WTC11 (cell line): ENCODE measurements around the gene SUV39H2. TPM values are rescaled to one million over a fixed set of nuclear protein-coding genes. Genes with fewer than 3 reads are reported as not detected.
A peak's percentile ranks its signal among the peaks of the same experiment; 100 is the strongest.

ENCODE experiments used
- ATAC-seq: fragments of 200-7000 bp; cut with Tn5 transposase; 2 replicates; pipeline ENCODE4 v1.10.0; 2021; ENCODE audit warnings: mild to moderate bottlenecking, moderate library complexity
- CTCF ChIA-PET: fragments of 300-600 bp; sonication (Branson Sonifier 250); formaldehyde crosslinking; loops from one replicate; lab custom pipeline; 2021; ENCODE audit warnings: antibody characterized with exemption; lab: Charles Lee
- POLR2A ChIA-PET: fragments of 350-600 bp; sonication (Branson Sonifier 250); formaldehyde crosslinking; loops from one replicate; lab custom pipeline; 2021; ENCODE audit warnings: antibody characterized with exemption; lab: Charles Lee
- DNase-seq: peaks from one replicate; pipeline ENCODE4 v3.0.0; 2021; ENCODE audit warnings: low spot score
- H3K27ac Mint-ChIP-seq: 2 replicates; pipeline ENCODE4 v1.8.0; 2021; ENCODE audit warnings: mixed read lengths
- H3K27me3 Mint-ChIP-seq: 2 replicates; pipeline ENCODE4 v1.8.0; 2021; ENCODE audit warnings: low read depth, mild to moderate bottlenecking, moderate library complexity, mixed read lengths
- H3K36me3 Mint-ChIP-seq: 2 replicates; pipeline ENCODE4 v1.8.0; 2021; ENCODE audit warnings: mixed read lengths
- H3K4me1 Mint-ChIP-seq: 2 replicates; pipeline ENCODE4 v1.8.0; 2022; ENCODE audit warnings: mixed read lengths
- H3K4me3 Mint-ChIP-seq: 2 replicates; pipeline ENCODE4 v1.8.0; 2021; ENCODE audit warnings: mild to moderate bottlenecking, moderate library complexity, mixed read lengths
- H3K9me3 Mint-ChIP-seq: 2 replicates; pipeline ENCODE4 v1.8.0; 2021; ENCODE audit warnings: mixed read lengths
- ATF3 ChIP-seq: sonication (generic); formaldehyde crosslinking; conservative IDR thresholded peaks from 2 replicates; pipeline ENCODE4 v1.8.1; 2022; ENCODE audit warnings: mild to moderate bottlenecking, missing genetic modification reagents
- CBFB ChIP-seq: sonication (generic); formaldehyde crosslinking; IDR thresholded peaks from 2 replicates; pipeline ENCODE4 v1.8.1; 2022; ENCODE audit warnings: mild to moderate bottlenecking, low read depth, missing genetic modification reagents
- CDX4 ChIP-seq: fragments of 250-450 bp; sonication (Bioruptor Pico); IDR thresholded peaks from 2 replicates; pipeline ENCODE4 v1.9.0; 2021; ENCODE audit warnings: moderate library complexity, mild to moderate bottlenecking, inconsistent platforms, borderline replicate concordance
- CREB1 ChIP-seq: sonication (generic); formaldehyde crosslinking; IDR thresholded peaks from 2 replicates; pipeline ENCODE4 v1.8.0; 2023; ENCODE audit warnings: mild to moderate bottlenecking, missing genetic modification reagents
- FOXK1 ChIP-seq: sonication (generic); formaldehyde crosslinking; IDR thresholded peaks from 2 replicates; pipeline ENCODE4 v1.8.0; 2022; ENCODE audit warnings: mild to moderate bottlenecking, moderate library complexity, missing genetic modification reagents
- GABPB1 ChIP-seq: sonication (generic); formaldehyde crosslinking; IDR thresholded peaks from 2 replicates; pipeline ENCODE4 v1.8.1; 2023; ENCODE audit warnings: mild to moderate bottlenecking, missing genetic modification reagents
- GTF2I ChIP-seq: fragments of 250-450 bp; sonication (Bioruptor Pico); conservative IDR thresholded peaks from 2 replicates; pipeline ENCODE4 v1.4.0; 2021; ENCODE audit warnings: mild to moderate bottlenecking
- JUN ChIP-seq: sonication (generic); formaldehyde crosslinking; IDR thresholded peaks from 2 replicates; pipeline ENCODE4 v1.8.0; 2023; ENCODE audit warnings: mild to moderate bottlenecking, missing genetic modification reagents
- MAX ChIP-seq: sonication (generic); formaldehyde crosslinking; IDR thresholded peaks from 2 replicates; pipeline ENCODE4 v1.8.0; 2022; ENCODE audit warnings: mild to moderate bottlenecking, missing genetic modification reagents
- MYBL2 ChIP-seq: sonication (generic); formaldehyde crosslinking; IDR thresholded peaks from 2 replicates; pipeline ENCODE4 v1.8.1; 2023; ENCODE audit warnings: mild to moderate bottlenecking, moderate library complexity, missing genetic modification reagents
- NR2C2 ChIP-seq: sonication (generic); formaldehyde crosslinking; IDR thresholded peaks from 2 replicates; pipeline ENCODE4 v1.8.0; 2022; ENCODE audit warnings: mild to moderate bottlenecking, missing genetic modification reagents
- NR3C1 ChIP-seq: sonication (generic); formaldehyde crosslinking; conservative IDR thresholded peaks from 2 replicates; pipeline ENCODE4 v1.8.1; 2023; ENCODE audit warnings: low read depth, mild to moderate bottlenecking, missing genetic modification reagents
- RORB ChIP-seq: fragments of 250-450 bp; sonication (Bioruptor Pico); IDR thresholded peaks from 2 replicates; pipeline ENCODE4 v1.9.0; 2021; ENCODE audit warnings: mild to moderate bottlenecking
- STAT6 ChIP-seq: sonication (generic); formaldehyde crosslinking; conservative IDR thresholded peaks from 2 replicates; pipeline ENCODE4 v1.8.1; 2023; ENCODE audit warnings: mild to moderate bottlenecking, low read depth, missing genetic modification reagents, moderate library complexity
- TP53 ChIP-seq: sonication (generic); formaldehyde crosslinking; IDR thresholded peaks from 2 replicates; pipeline ENCODE4 v1.8.1; 2023; ENCODE audit warnings: mild to moderate bottlenecking, missing genetic modification reagents
- USF2 ChIP-seq: sonication (generic); formaldehyde crosslinking; IDR thresholded peaks from 2 replicates; pipeline ENCODE4 v1.8.1; 2023; ENCODE audit warnings: mild to moderate bottlenecking, missing genetic modification reagents, moderate library complexity
- ZNF121 ChIP-seq: sonication (generic); formaldehyde crosslinking; IDR thresholded peaks from 2 replicates; pipeline ENCODE4 v1.8.0; 2023; ENCODE audit warnings: missing genetic modification reagents
- ZNF138 ChIP-seq: sonication (generic); formaldehyde crosslinking; conservative IDR thresholded peaks from 2 replicates; pipeline ENCODE4 v1.8.1; 2022; ENCODE audit warnings: mild to moderate bottlenecking, moderate library complexity, missing genetic modification reagents
- ZNF263 ChIP-seq: sonication (generic); formaldehyde crosslinking; IDR thresholded peaks from 2 replicates; pipeline ENCODE4 v1.8.1; 2022; ENCODE audit warnings: low read depth, mild to moderate bottlenecking, moderate library complexity, missing genetic modification reagents
- ZNF396 ChIP-seq: fragments of 250-450 bp; sonication (Bioruptor Pico); IDR thresholded peaks from 2 replicates; pipeline ENCODE4 v1.8.0; 2021; ENCODE audit warnings: mild to moderate bottlenecking, moderate library complexity, borderline replicate concordance
- ZNF423 ChIP-seq: fragments of 250-450 bp; sonication (Bioruptor Pico); IDR thresholded peaks from 2 replicates; pipeline ENCODE4 v2.1.2; 2022; ENCODE audit warnings: mild to moderate bottlenecking, moderate library complexity
- ZNF425 ChIP-seq: fragments of 250-450 bp; sonication (Bioruptor Pico); conservative IDR thresholded peaks from 2 replicates; pipeline ENCODE4 v1.9.0; 2021; ENCODE audit warnings: mild to moderate bottlenecking
- ZNF532 ChIP-seq: fragments of 250-450 bp; sonication (Bioruptor Pico); IDR thresholded peaks from 2 replicates; pipeline ENCODE4 v1.9.0; 2021; ENCODE audit warnings: mild to moderate bottlenecking, borderline replicate concordance
- total RNA-seq: library from RNA; stranded (reverse); gene quantifications from 3 replicates; pipeline ENCODE4 v1.2.3, GENCODE V29; 2021

Gene SUV39H2
- total RNA-seq, 1 experiment from 2014 or later: 41.4 TPM

GRCh38 chr10:14904864-14905263, 26.2 kb downstream of the SUV39H2 start:
- ATAC-seq (no peak), DNase-seq (no peak)
- Mint-ChIP-seq H3K4me3 (no peak overlapping the region), H3K4me1 (peaks cover 7% of the 10 kb centered on the region), H3K27ac (no peak overlapping the region), H3K9me3 (peaks cover 7% of the 10 kb centered on the region), H3K27me3 (no peaks in the 10 kb centered on the region), H3K36me3 (peaks cover 80% of the 10 kb centered on the region)
- ChIA-PET POLR2A (no interaction called here), CTCF (interaction anchor here (1.6 kb wide), 1 partner anchor 26 kb away, joined by 5 read pairs; the partner anchor contains the start of gene SUV39H2)
- TF ChIP-seq ZNF121 (CRISPR knock-in tag): no peak
- TF ChIP-seq GTF2I (CRISPR knock-in tag): no peak

- ATAC-seq: no peak
- TF ChIP-seq ZNF425 (no peak), ATF3 (CRISPR knock-in tag) (no peak), MAX (CRISPR knock-in tag) (no peak), STAT6 (no peak), ZNF423 (CRISPR knock-in tag) (no peak), TP53 (CRISPR knock-in tag) (no peak), MYBL2 (CRISPR knock-in tag) (no peak), USF2 (CRISPR knock-in tag) (no peak), RORB (CRISPR knock-in tag) (no peak)
- Mint-ChIP-seq H3K36me3 (peaks cover 82% of the 10 kb centered on the region), H3K9me3 (peaks cover 10% of the 10 kb centered on the region), H3K27ac (0 out of 2 replicates have a peak overlapping the region, but pooled peaks have one; percentile 36), H3K4me1 (peaks cover 7% of the 10 kb centered on the region), H3K27me3 (no peaks in the 10 kb centered on the region), H3K4me3 (no peak overlapping the region)
- ChIA-PET POLR2A (no interaction called here), CTCF (no interaction called here)
- DNase-seq: no peak
Measured at GRCh38 chr10:14905890-14906289, 27.2 kb downstream of the SUV39H2 start.

- ChIA-PET POLR2A (no interaction called here), CTCF (no interaction called here)
- Mint-ChIP-seq H3K4me1 (peaks cover 9% of the 10 kb centered on the region), H3K9me3 (peaks cover 19% of the 10 kb centered on the region), H3K27me3 (no peaks in the 10 kb centered on the region), H3K36me3 (peaks cover 87% of the 10 kb centered on the region), H3K4me3 (no peak overlapping the region), H3K27ac (no peak overlapping the region)
- no peak for ATAC-seq
- DNase-seq: no peak
- no peak for TF ChIP-seq FOXK1
- no peak for TF ChIP-seq ZNF532 (CRISPR knock-in tag)
- TF ChIP-seq CREB1: no peak
- TF ChIP-seq CDX4: no peak
- no peak for TF ChIP-seq GABPB1 (CRISPR knock-in tag)
- no peak for TF ChIP-seq ZNF423 (CRISPR knock-in tag)
- no peak for TF ChIP-seq JUN (CRISPR knock-in tag)
- TF ChIP-seq ZNF396 (CRISPR knock-in tag): no peak
- TF ChIP-seq ZNF138: no peak
- no peak for TF ChIP-seq NR2C2 (CRISPR knock-in tag)
- TF ChIP-seq CBFB (CRISPR knock-in tag): no peak
- TF ChIP-seq NR3C1 (CRISPR knock-in tag): no peak
- no peak for TF ChIP-seq ZNF263 (CRISPR knock-in tag)
Measured at GRCh38 chr10:14906765-14907164, 28.1 kb downstream of the SUV39H2 start.
